Lower lobe of right lung (tissue), 2 donors: ENCODE data around the gene RENBP. TPM values are rescaled to one million over a fixed set of nuclear protein-coding genes. Genes with fewer than 3 reads are reported as not detected.

Experiments used
- ATAC-seq, 2 donors: fragments of 200-7000 bp; cut with Tn5 transposase; one replicate each; pipeline ENCODE4 v1.9.1; 2020 to 2022; ENCODE audit warnings: mild to moderate bottlenecking in 2 of 2, moderate library complexity in 2 of 2
- DNase-seq: peaks from one replicate; pipeline ENCODE4 v3.0.0-alpha.2; 2020
- H3K27ac ChIP-seq: fragments of 200-600 bp; one replicate; pipeline ENCODE4 v1.8.0; 2022
- H3K27me3 ChIP-seq: fragments of 200-600 bp; one replicate; pipeline ENCODE4 v1.8.0; 2022; ENCODE audit warnings: low read depth
- H3K36me3 ChIP-seq: fragments of 200-600 bp; one replicate; pipeline ENCODE4 v1.8.0; 2022; ENCODE audit warnings: mild to moderate bottlenecking
- H3K4me1 ChIP-seq: fragments of 200-600 bp; one replicate; pipeline ENCODE4 v1.8.0; 2022
- H3K4me3 ChIP-seq: fragments of 200-600 bp; one replicate; pipeline ENCODE4 v1.8.0; 2022; ENCODE audit warnings: mild to moderate bottlenecking
- H3K9me3 ChIP-seq: fragments of 200-600 bp; one replicate; pipeline ENCODE4 v1.8.0; 2022
- intact Hi-C: fragments of 100-400 bp; cut with DNase I; formaldehyde crosslinking; loops from one replicate; pipeline ENCODE4 v1.11.0; 2022
- total RNA-seq: library from RNA; stranded (reverse); fragmentation: NEBNext Ultra II Directional; extraction: Animal tissue kit (Norgen Biotek cat#: 25700); gene quantifications from one replicate; pipeline ENCODE4 v1.2.1, GENCODE V29; 2021
- TF ChIP-seq, protein P1 (sequence below): fragments of 200-600 bp; IDR thresholded peaks from one replicate; pipeline ENCODE4 v1.8.0; 2022; ENCODE audit warnings: antibody characterized with exemption, mild to moderate bottlenecking
- donor health status: DM: no; HTN: yes; CAD: no; lungs with severe emphysema.

The RENBP gene
- total RNA-seq, 1 donor from 2014 or later = 57.0 TPM

GRCh38 chrX:153969125-153969903, 24.9 kb upstream of the RENBP start:
- Histone ChIP-seq H3K4me3 (peak overlapping the region; percentile 74), H3K27ac (peak overlapping the region; percentile 58), H3K4me1 (peaks cover 44% of the 10 kb centered on the region), H3K36me3 (no peaks in the 10 kb centered on the region), H3K27me3 (no peaks in the 10 kb centered on the region), H3K9me3 (no peaks in the 10 kb centered on the region)
- TF ChIP-seq, protein P1, sequence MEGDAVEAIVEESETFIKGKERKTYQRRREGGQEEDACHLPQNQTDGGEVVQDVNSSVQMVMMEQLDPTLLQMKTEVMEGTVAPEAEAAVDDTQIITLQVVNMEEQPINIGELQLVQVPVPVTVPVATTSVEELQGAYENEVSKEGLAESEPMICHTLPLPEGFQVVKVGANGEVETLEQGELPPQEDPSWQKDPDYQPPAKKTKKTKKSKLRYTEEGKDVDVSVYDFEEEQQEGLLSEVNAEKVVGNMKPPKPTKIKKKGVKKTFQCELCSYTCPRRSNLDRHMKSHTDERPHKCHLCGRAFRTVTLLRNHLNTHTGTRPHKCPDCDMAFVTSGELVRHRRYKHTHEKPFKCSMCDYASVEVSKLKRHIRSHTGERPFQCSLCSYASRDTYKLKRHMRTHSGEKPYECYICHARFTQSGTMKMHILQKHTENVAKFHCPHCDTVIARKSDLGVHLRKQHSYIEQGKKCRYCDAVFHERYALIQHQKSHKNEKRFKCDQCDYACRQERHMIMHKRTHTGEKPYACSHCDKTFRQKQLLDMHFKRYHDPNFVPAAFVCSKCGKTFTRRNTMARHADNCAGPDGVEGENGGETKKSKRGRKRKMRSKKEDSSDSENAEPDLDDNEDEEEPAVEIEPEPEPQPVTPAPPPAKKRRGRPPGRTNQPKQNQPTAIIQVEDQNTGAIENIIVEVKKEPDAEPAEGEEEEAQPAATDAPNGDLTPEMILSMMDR = peak; percentile 4
- ATAC-seq = no peak
- intact Hi-C loops = no loop called here
- DNase-seq = no peak

- H3K4me1 ChIP-seq = peaks cover 38% of the 10 kb centered on the region
- peak overlapping the region; percentile 74 for H3K4me3 ChIP-seq
- H3K9me3 ChIP-seq = no peaks in the 10 kb centered on the region
- no peak for ATAC-seq
- peaks cover 4% of the 10 kb centered on the region for H3K36me3 ChIP-seq
- DNase-seq = no peak
- intact Hi-C loops = no loop called here
- TF ChIP-seq, protein P1 = peak; percentile 3
- no peaks in the 10 kb centered on the region for H3K27me3 ChIP-seq
- H3K27ac ChIP-seq = peak overlapping the region; percentile 58
Observed at GRCh38 chrX:153968754-153969124, 24.3 kb upstream of the RENBP start.

GRCh38 chrX:153968255-153968654, 23.8 kb upstream of the RENBP start:
- Histone ChIP-seq H3K4me3 (peak overlapping the region; percentile 74), H3K36me3 (peaks cover 9% of the 10 kb centered on the region), H3K9me3 (no peaks in the 10 kb centered on the region), H3K27me3 (no peaks in the 10 kb centered on the region), H3K27ac (no peak overlapping the region), H3K4me1 (peaks cover 33% of the 10 kb centered on the region)
- TF ChIP-seq, protein P1 = no peak
- ATAC-seq (no peak), DNase-seq (no peak)
- intact Hi-C loops = no loop called here

- peak overlapping the region; percentile 74 for H3K4me3 ChIP-seq
- no peaks in the 10 kb centered on the region for H3K27me3 ChIP-seq
- ATAC-seq (no peak), DNase-seq (no peak)
- TF ChIP-seq, protein P1 = no peak
- H3K27ac ChIP-seq = peak overlapping the region; percentile 64
- H3K36me3 ChIP-seq = peaks cover 13% of the 10 kb centered on the region
- H3K9me3 ChIP-seq = no peaks in the 10 kb centered on the region
- peaks cover 33% of the 10 kb centered on the region for H3K4me1 ChIP-seq
- intact Hi-C loops = no loop called here
Observed at GRCh38 chrX:153967536-153968224, 23.2 kb upstream of the RENBP start.

DNA sequence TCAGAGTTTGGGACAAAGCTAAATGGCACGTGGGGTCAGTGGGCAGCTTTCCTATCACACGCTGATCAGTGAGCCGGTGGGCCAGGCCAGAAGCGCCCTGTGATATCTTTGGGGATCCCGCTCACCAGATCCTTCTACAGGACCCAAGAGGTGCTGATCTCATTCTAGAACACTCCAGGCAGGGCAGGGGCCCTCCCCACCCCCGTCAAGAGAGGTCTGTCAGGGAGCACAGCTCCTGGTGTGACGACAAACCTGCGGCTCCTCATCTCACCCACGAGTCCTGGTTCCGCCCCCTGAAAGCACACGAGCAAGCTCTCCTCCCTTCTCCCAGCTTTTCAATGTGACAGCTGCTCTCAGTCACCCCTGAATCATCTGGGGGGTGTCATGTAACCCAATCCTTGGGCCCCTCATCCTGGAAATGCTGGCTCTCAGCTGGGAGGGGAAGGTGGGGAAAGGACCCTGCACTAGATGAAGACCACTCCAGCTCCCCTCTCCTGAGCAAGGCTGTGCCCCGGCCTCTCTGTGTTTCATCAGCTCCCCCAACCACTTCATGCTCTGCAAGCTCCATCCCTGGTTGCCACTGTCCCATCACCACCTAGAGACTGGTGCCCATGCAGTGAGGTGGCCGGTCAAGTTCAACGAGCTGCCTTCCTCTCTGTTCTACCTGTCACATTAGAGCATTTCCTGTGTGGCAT, 22.5 kb upstream of the RENBP start:
- H3K36me3 ChIP-seq = peaks cover 20% of the 10 kb centered on the region
- no peaks in the 10 kb centered on the region for H3K9me3 ChIP-seq
- H3K27ac ChIP-seq = peak overlapping the region; percentile 64
- peaks cover 33% of the 10 kb centered on the region for H3K4me1 ChIP-seq
- H3K27me3 ChIP-seq = no peaks in the 10 kb centered on the region
- intact Hi-C loops = no loop called here
- ATAC-seq (no peak), DNase-seq (no peak)
- peak overlapping the region; percentile 74 for H3K4me3 ChIP-seq
- TF ChIP-seq, protein P1 = no peak
